SKM-1 (cell line): ENCODE results near the gene PCBD2.
"Not testable (repeated sequence)": the region's sequence is repeated elsewhere in the genome, so short reads cannot be mapped to it uniquely, and the experiment has no call there.

Source experiments
- DNase-seq: peaks from one replicate; lab custom pipeline; 2025; ENCODE audit not compliant: unreplicated experiment; lab: John Stamatoyannopoulos, UW

PCBD2 gene

GRCh38 chr5:134905246-134905996 is 490 bp downstream of the PCBD2 start:
- peak; percentile 35 for DNase-seq

GRCh38 chr5:134906811-134907210 is 1.9 kb downstream of the PCBD2 start:
- no peak for DNase-seq

- not testable (repeated sequence) for DNase-seq
Measured at GRCh38 chr5:134910752-134911151, 5.8 kb downstream of the PCBD2 start.

- no peak for DNase-seq
Measured at GRCh38 chr5:134911285-134912206, 6.6 kb downstream of the PCBD2 start.

- no peak for DNase-seq
Measured at GRCh38 chr5:134913254-134913653, 8.3 kb downstream of the PCBD2 start.

- DNase-seq: no peak
Measured at GRCh38 chr5:134913795-134914194, 8.9 kb downstream of the PCBD2 start.

- DNase-seq: no peak
Measured at GRCh38 chr5:134917070-134917815, 12.3 kb downstream of the PCBD2 start.

GRCh38 chr5:134918861-134919260 is 13.9 kb downstream of the PCBD2 start:
- DNase-seq: no peak

GRCh38 chr5:134920848-134921575 is 16.1 kb downstream of the PCBD2 start:
- DNase-seq: no peak

GRCh38 chr5:134932508-134932907 is 27.6 kb downstream of the PCBD2 start:
- no peak for DNase-seq

GRCh38 chr5:134934202-134934601 is 29.3 kb downstream of the PCBD2 start:
- no peak for DNase-seq

- DNase-seq: no peak
Measured at GRCh38 chr5:134935711-134936602, 31.0 kb downstream of the PCBD2 start.

- DNase-seq: no peak
Measured at GRCh38 chr5:134937526-134937925, 32.6 kb downstream of the PCBD2 start.

- no peak for DNase-seq
Measured at GRCh38 chr5:134938030-134938429, 33.1 kb downstream of the PCBD2 start.

- no peak for DNase-seq
Measured at GRCh38 chr5:134939500-134939899, 34.6 kb downstream of the PCBD2 start.

- DNase-seq: no peak
Measured at GRCh38 chr5:134943547-134943946, 38.6 kb downstream of the PCBD2 start.

- no peak for DNase-seq
Measured at GRCh38 chr5:134944630-134945029, 39.7 kb downstream of the PCBD2 start.

- no peak for DNase-seq
Measured at GRCh38 chr5:134945041-134945440, 40.1 kb downstream of the PCBD2 start.

- DNase-seq: no peak
Measured at GRCh38 chr5:134948911-134949310, 44.0 kb downstream of the PCBD2 start.

GRCh38 chr5:134949316-134949715 is 44.4 kb downstream of the PCBD2 start:
- no peak for DNase-seq
